ENCODE data around the gene RFX8. TPM values are rescaled to one million over a fixed set of nuclear protein-coding genes. Genes with fewer than 3 reads are reported as not detected.

RFX8 gene
- total and polyA plus RNA-seq, 2 of the 13 experiments (the other 11 are each of a cell fraction or from before 2014, with no cell fraction given): not detected

- TF ChIP-seq PAXIP1 (CRISPR knock-in tag; conservative IDR thresholded peaks at IDR 0.05): peak; percentile 57
- TF ChIP-seq SAP130 (CRISPR knock-in tag; IDR thresholded peaks at IDR 0.05; ENCODE audit: low read depth): peak; percentile 32; the same call in 1 of the 2 replicates
- TF ChIP-seq ZNF761 (CRISPR knock-in tag; conservative IDR thresholded peaks at IDR 0.05): 0 out of 2 replicates have a peak, but pooled peaks have one; percentile 37
- no peak for TF ChIP-seq NFE2L2 (IDR thresholded peaks at IDR 0.05; ENCODE audit: low read length)
- TF ChIP-seq HNF4G (IDR thresholded peaks at IDR 0.05; ENCODE audit: borderline replicate concordance, low read depth, low read length): peak; percentile 78
- peak; percentile 65; the same call in 1 of the 2 replicates for TF ChIP-seq HNF4G (CRISPR knock-in tag; IDR thresholded peaks at IDR 0.05; ENCODE audit: borderline replicate concordance, low read depth)
- TF ChIP-seq CEBPB (IDR thresholded peaks at IDR 0.05; ENCODE audit: borderline replicate concordance, low read depth, low read length): peak; percentile 94
- peak; percentile 95 for TF ChIP-seq HNF4A (CRISPR knock-in tag; IDR thresholded peaks at IDR 0.05)
- TF ChIP-seq FOSL2 (CRISPR knock-in tag; IDR thresholded peaks at IDR 0.05): peak; percentile 60; the same call in 1 of the 2 replicates
- no peak for TF ChIP-seq KDM5A (IDR thresholded peaks at IDR 0.05; ENCODE audit: borderline replicate concordance, low read length)
- no peak for TF ChIP-seq ZBTB1 (CRISPR knock-in tag; IDR thresholded peaks at IDR 0.05; ENCODE audit: borderline replicate concordance)
- TF ChIP-seq ZNF292 (CRISPR knock-in tag; IDR thresholded peaks at IDR 0.05; ENCODE audit: borderline replicate concordance, low read depth): peak; percentile 68; the same call in 1 of the 2 replicates
- peak; percentile 52; the same call in 1 of the 2 replicates for TF ChIP-seq ZNF629 (CRISPR knock-in tag; conservative IDR thresholded peaks at IDR 0.05)
- no peak for TF ChIP-seq ZNF589 (CRISPR knock-in tag; conservative IDR thresholded peaks at IDR 0.05)
- peak; percentile 59 for TF ChIP-seq ZMYM4 (CRISPR knock-in tag; IDR thresholded peaks at IDR 0.05)
- no peak for TF ChIP-seq SATB2 (CRISPR knock-in tag; IDR thresholded peaks at IDR 0.05)
- TF ChIP-seq GATAD2A (CRISPR knock-in tag; IDR thresholded peaks at IDR 0.05): peak; percentile 77
- 0 out of 2 replicates have a peak, but pooled peaks have one; percentile 36 for TF ChIP-seq BHLHE40 (IDR thresholded peaks at IDR 0.05; ENCODE audit: low read length)
- peak; percentile 72; the same call in 1 of the 2 replicates for TF ChIP-seq ZNF12 (CRISPR knock-in tag; IDR thresholded peaks at IDR 0.05)
- TF ChIP-seq ZGPAT (CRISPR knock-in tag; IDR thresholded peaks at IDR 0.05): 0 out of 2 replicates have a peak, but pooled peaks have one; percentile 21
- 0 out of 2 replicates have a peak, but pooled peaks have one; percentile 21 for TF ChIP-seq HMG20B (CRISPR knock-in tag; conservative IDR thresholded peaks at IDR 0.05)
- TF ChIP-seq ZNF580 (CRISPR knock-in tag; IDR thresholded peaks at IDR 0.05; ENCODE audit: borderline replicate concordance, low read depth): peak; percentile 59; the same call in 1 of the 2 replicates
- no peak for TF ChIP-seq EEA1 (CRISPR knock-in tag; IDR thresholded peaks at IDR 0.05; ENCODE audit: borderline replicate concordance)
- peak; percentile 31; the same call in 1 of the 2 replicates for TF ChIP-seq RARA (CRISPR knock-in tag; IDR thresholded peaks at IDR 0.05)
- TF ChIP-seq KAT8 (CRISPR knock-in tag; IDR thresholded peaks at IDR 0.05): 0 out of 2 replicates have a peak, but pooled peaks have one; percentile 14
Measured at GRCh38 chr2:101469863-101470262, 5.0 kb downstream of the RFX8 start (continued).
